A673 (cell line): ENCODE measurements around the gene GADD45GIP1. TPM values are rescaled to one million over a fixed set of nuclear protein-coding genes. Genes with fewer than 3 reads are reported as not detected.

ENCODE experiments used
- BruUV-seq: library from RNA; stranded (reverse); fragments of 400-500 nt; replicated peaks from 2 replicates; lab custom pipeline; 2021; lab: Mats Ljungman, UMichigan
- CTCF ChIA-PET: fragments of 300-600 bp; sonication (Branson Sonifier 250); formaldehyde crosslinking; loops from one replicate; lab custom pipeline; 2022; ENCODE audit warnings: antibody characterized with exemption; lab: Charles Lee
- POLR2A ChIA-PET: fragments of 300-600 bp; sonication (Branson Sonifier 250); formaldehyde crosslinking; loops from one replicate; lab custom pipeline; 2022; ENCODE audit warnings: antibody characterized with exemption; ENCODE audit not compliant: low non-redundant PET; lab: Charles Lee
- DNase-seq: peaks from one replicate; pipeline ENCODE4 v3.0.0-alpha.2; 2015; ENCODE audit warnings: low spot score
- H3K27ac ChIP-seq: fragments of 200-600 bp; sonication (generic); 2 replicates; pipeline ENCODE4 v1.5.1; 2016; ENCODE audit warnings: mixed run types, low read depth, mild to moderate bottlenecking, mixed read lengths, antibody characterized with exemption, low read length; ENCODE audit not compliant: poor library complexity, severe bottlenecking
- H3K27me3 ChIP-seq: fragments of 200-600 bp; sonication (generic); replicated peaks from 2 replicates; pipeline ENCODE4 v1.6.1; 2017; ENCODE audit warnings: mixed run types, low read depth, mild to moderate bottlenecking, mixed read lengths, antibody characterized with exemption, low read length; ENCODE audit not compliant: insufficient read depth, poor library complexity
- H3K36me3 ChIP-seq: fragments of 200-600 bp; sonication (generic); 2 replicates; pipeline ENCODE4 v1.6.1; 2016; ENCODE audit warnings: mixed run types, mild to moderate bottlenecking, mixed read lengths, antibody characterized with exemption, low read length; ENCODE audit not compliant: insufficient read depth, poor library complexity, severe bottlenecking
- H3K4me1 ChIP-seq: fragments of 200-600 bp; sonication (generic); 2 replicates; pipeline ENCODE4 v1.6.1; 2017; ENCODE audit warnings: mixed run types, mild to moderate bottlenecking, mixed read lengths, antibody characterized with exemption, low read length; ENCODE audit not compliant: insufficient read depth, poor library complexity, severe bottlenecking
- H3K4me3 ChIP-seq: fragments of 200-600 bp; sonication (generic); 2 replicates; pipeline ENCODE4 v1.5.1; 2016; ENCODE audit warnings: low read depth, mixed run types, mild to moderate bottlenecking, mixed read lengths, low read length; ENCODE audit not compliant: poor library complexity, severe bottlenecking
- H3K9me3 ChIP-seq: fragments of 200-600 bp; sonication (generic); 2 replicates; pipeline ENCODE4 v1.6.1; 2016; ENCODE audit warnings: mixed run types, low read depth, mild to moderate bottlenecking, mixed read lengths, antibody characterized with exemption, low read length; ENCODE audit not compliant: poor library complexity, severe bottlenecking
- CTCF ChIP-seq: fragments of 300-800, 200-600 bp; sonication (generic); conservative IDR thresholded peaks from 2 replicates; pipeline ENCODE4 v1.5.1; 2017; ENCODE audit warnings: low read depth, mild to moderate bottlenecking, antibody characterized with exemption, low read length, moderate library complexity, mixed read lengths
- EZH2 ChIP-seq: fragments of 200-600 bp; sonication (generic); IDR thresholded peaks from 2 replicates; pipeline ENCODE4 v1.6.1; 2017; ENCODE audit warnings: borderline replicate concordance, low read depth, mild to moderate bottlenecking, mixed read lengths, antibody characterized with exemption, low read length; ENCODE audit not compliant: poor library complexity, severe bottlenecking
- intact Hi-C: fragments of 100-400 bp; cut with micrococcal nuclease; formaldehyde crosslinking; loops from one replicate; pipeline ENCODE4 v1.10.0; 2022; ENCODE audit not compliant: unreplicated experiment
- total RNA-seq: library from RNA; stranded (reverse); gene quantifications from 2 replicates; pipeline ENCODE4 v1.2.3, GENCODE V29; 2021

GADD45GIP1 gene
- total RNA-seq, 1 experiment from 2014 or later = 67.5 TPM

GRCh38 chr19:12983542-12984142 is 26.6 kb upstream of the GADD45GIP1 start:
- Histone ChIP-seq H3K27ac (no peak overlapping the region), H3K9me3 (no peaks in the 10 kb centered on the region), H3K36me3 (no peaks in the 10 kb centered on the region), H3K4me1 (peaks cover 6% of the 10 kb centered on the region), H3K27me3 (no peaks in the 10 kb centered on the region), H3K4me3 (peak overlapping the region; percentile 48)
- ChIA-PET CTCF (interaction anchor here (0.6 to 2.1 kb wide), 5 partner anchors 30 to 184 kb away, joined by 3 to 14 read pairs (median 4); no protein-coding TSS in a partner anchor), POLR2A (no interaction called here)
- TF ChIP-seq EZH2 (no peak), CTCF (peak; percentile 87)
- intact Hi-C loops = loop anchor here (1.0 kb wide), 2 partner anchors 78 to 110 kb away; no protein-coding TSS in a partner anchor
- DNase-seq = peak; percentile 85
- BruUV-seq = no TSS peak

GRCh38 chr19:12983091-12983490 is 26.1 kb upstream of the GADD45GIP1 start:
- Histone ChIP-seq H3K36me3 (no peaks in the 10 kb centered on the region), H3K27me3 (no peaks in the 10 kb centered on the region), H3K27ac (no peak overlapping the region), H3K4me1 (peaks cover 6% of the 10 kb centered on the region), H3K4me3 (peak overlapping the region; percentile 48), H3K9me3 (no peaks in the 10 kb centered on the region)
- intact Hi-C loops = loop anchor here (1.0 kb wide), 2 partner anchors 78 to 110 kb away; no protein-coding TSS in a partner anchor
- ChIA-PET POLR2A (no interaction called here), CTCF (interaction anchor here (1.0 to 2.1 kb wide), 3 partner anchors 30 to 111 kb away, joined by 4 to 14 read pairs (median 7); no protein-coding TSS in a partner anchor)
- no TSS peak for BruUV-seq
- DNase-seq = no peak
- TF ChIP-seq CTCF (no peak), EZH2 (no peak)

GRCh38 chr19:12982648-12983047 is 25.6 kb upstream of the GADD45GIP1 start:
- intact Hi-C loops = loop anchor here (1.0 kb wide), 2 partner anchors 79 to 111 kb away; no protein-coding TSS in a partner anchor
- Histone ChIP-seq H3K27ac (no peak overlapping the region), H3K9me3 (no peaks in the 10 kb centered on the region), H3K4me1 (peaks cover 6% of the 10 kb centered on the region), H3K4me3 (no peak overlapping the region), H3K27me3 (no peaks in the 10 kb centered on the region), H3K36me3 (no peaks in the 10 kb centered on the region)
- POLR2A ChIA-PET = no interaction called here
- no peak for TF ChIP-seq CTCF
- no peak for TF ChIP-seq EZH2
- CTCF ChIA-PET = interaction anchor here (1.5 kb wide), 1 partner anchor 111 kb away, joined by 7 read pairs; no protein-coding TSS in a partner anchor
- no peak for DNase-seq
- BruUV-seq = no TSS peak
